Left ventricle myocardium inferior (tissue), 1 donor: Measurements from ENCODE around the gene MAP2K1. TPM values are rescaled to one million over a fixed set of nuclear protein-coding genes. Genes with fewer than 3 reads are reported as not detected.

Experiments
- DNase-seq: peaks from one replicate; pipeline ENCODE4 v3.0.0-alpha.2; 2020
- H3K27ac ChIP-seq: fragments of 200-600 bp; replicated peaks from 2 replicates; pipeline ENCODE4 v1.8.0; 2021
- H3K27me3 ChIP-seq: fragments of 200-600 bp; 2 replicates; pipeline ENCODE4 v1.8.0; 2021; ENCODE audit warnings: low read depth
- H3K36me3 ChIP-seq: fragments of 200-600 bp; 2 replicates; pipeline ENCODE4 v1.8.0; 2021
- H3K4me1 ChIP-seq: fragments of 200-600 bp; 2 replicates; pipeline ENCODE4 v1.8.0; 2021
- H3K4me3 ChIP-seq: fragments of 200-600 bp; 2 replicates; pipeline ENCODE4 v1.8.0; 2021; ENCODE audit warnings: mild to moderate bottlenecking, moderate library complexity
- H3K9me3 ChIP-seq: fragments of 200-600 bp; replicated peaks from 2 replicates; pipeline ENCODE4 v1.8.0; 2021
- CTCF ChIP-seq: fragments of 200-600 bp; IDR thresholded peaks from 2 replicates; pipeline ENCODE4 v1.8.0; 2021; ENCODE audit warnings: antibody characterized with exemption, mild to moderate bottlenecking, borderline replicate concordance
- intact Hi-C: fragments of 100-400 bp; cut with micrococcal nuclease; formaldehyde crosslinking; loops from one replicate; pipeline ENCODE4 v1.11.0; 2022
- total RNA-seq: library from RNA; stranded (reverse); fragmentation: NEBNext Ultra II Directional; extraction: Animal tissue kit (Norgen Biotek cat#: 25700); gene quantifications from one replicate; pipeline ENCODE4 v1.2.1, GENCODE V29; 2021
- donor health status: DM: no; HTN: yes; CAD: no; lungs with severe emphysema.

MAP2K1 gene
- total RNA-seq, 1 donor from 2014 or later = 44.9 TPM

GRCh38 chr15:66422347-66422746 is 35.6 kb downstream of the MAP2K1 start:
- Histone ChIP-seq H3K4me3 (no peak overlapping the region), H3K4me1 (peaks cover 16% of the 10 kb centered on the region), H3K9me3 (peaks cover 7% of the 10 kb centered on the region), H3K27ac (no peak overlapping the region), H3K36me3 (no peaks in the 10 kb centered on the region), H3K27me3 (no peaks in the 10 kb centered on the region)
- DNase-seq = no peak
- TF ChIP-seq CTCF = no peak
- intact Hi-C loops = no loop called here

GRCh38 chr15:66423149-66423548 is 36.4 kb downstream of the MAP2K1 start:
- H3K9me3 ChIP-seq = peaks cover 7% of the 10 kb centered on the region
- TF ChIP-seq CTCF = no peak
- H3K27ac ChIP-seq = no peak overlapping the region
- H3K4me1 ChIP-seq = peaks cover 8% of the 10 kb centered on the region
- intact Hi-C loops = no loop called here
- H3K4me3 ChIP-seq = no peak overlapping the region
- H3K27me3 ChIP-seq = no peaks in the 10 kb centered on the region
- DNase-seq = no peak
- no peaks in the 10 kb centered on the region for H3K36me3 ChIP-seq

GRCh38 chr15:66424963-66425612 is 38.4 kb downstream of the MAP2K1 start:
- Histone ChIP-seq H3K9me3 (peaks cover 7% of the 10 kb centered on the region), H3K27ac (no peak overlapping the region), H3K36me3 (no peaks in the 10 kb centered on the region), H3K4me3 (no peak overlapping the region), H3K27me3 (no peaks in the 10 kb centered on the region), H3K4me1 (peaks cover 9% of the 10 kb centered on the region)
- intact Hi-C loops = no loop called here
- no peak for TF ChIP-seq CTCF
- DNase-seq = no peak

GRCh38 chr15:66425837-66426236 is 39.1 kb downstream of the MAP2K1 start:
- Histone ChIP-seq H3K9me3 (peaks cover 7% of the 10 kb centered on the region), H3K4me1 (peaks cover 17% of the 10 kb centered on the region), H3K36me3 (no peaks in the 10 kb centered on the region), H3K27me3 (no peaks in the 10 kb centered on the region), H3K4me3 (no peak overlapping the region), H3K27ac (no peak overlapping the region)
- no peak for TF ChIP-seq CTCF
- intact Hi-C loops = no loop called here
- no peak for DNase-seq

GRCh38 chr15:66429117-66429516 is 42.4 kb downstream of the MAP2K1 start:
- DNase-seq = no peak
- Histone ChIP-seq H3K36me3 (no peaks in the 10 kb centered on the region), H3K9me3 (peaks cover 3% of the 10 kb centered on the region), H3K27me3 (no peaks in the 10 kb centered on the region), H3K4me1 (peaks cover 21% of the 10 kb centered on the region), H3K4me3 (no peak overlapping the region), H3K27ac (no peak overlapping the region)
- no peak for TF ChIP-seq CTCF
- intact Hi-C loops = no loop called here
